NCI-H2029 (cell line): ENCODE results near the gene HGF.

Experiments used
- DNase-seq: peaks from one replicate; lab custom pipeline; 2025; lab: John Stamatoyannopoulos, UW

HGF gene

DNA sequence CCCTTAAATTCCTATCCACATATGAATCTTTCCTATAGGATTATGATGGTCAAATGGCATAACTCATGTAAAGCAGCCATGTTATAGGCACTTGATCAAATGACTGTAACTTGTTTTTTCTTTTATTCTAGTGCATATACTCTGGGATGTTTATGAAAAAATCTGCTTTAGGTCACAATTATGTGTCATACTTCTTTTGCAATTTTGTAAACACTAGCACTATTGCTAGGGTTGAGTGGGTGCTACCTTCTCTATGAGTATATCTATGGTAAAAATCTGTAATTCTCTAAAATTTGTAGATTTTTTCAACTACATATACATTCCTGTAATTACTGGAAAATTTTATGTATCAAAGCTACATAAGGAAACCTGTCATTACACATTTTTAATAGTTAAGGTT is 50.0 kb downstream of the HGF start:
- DNase-seq: no peak

DNA sequence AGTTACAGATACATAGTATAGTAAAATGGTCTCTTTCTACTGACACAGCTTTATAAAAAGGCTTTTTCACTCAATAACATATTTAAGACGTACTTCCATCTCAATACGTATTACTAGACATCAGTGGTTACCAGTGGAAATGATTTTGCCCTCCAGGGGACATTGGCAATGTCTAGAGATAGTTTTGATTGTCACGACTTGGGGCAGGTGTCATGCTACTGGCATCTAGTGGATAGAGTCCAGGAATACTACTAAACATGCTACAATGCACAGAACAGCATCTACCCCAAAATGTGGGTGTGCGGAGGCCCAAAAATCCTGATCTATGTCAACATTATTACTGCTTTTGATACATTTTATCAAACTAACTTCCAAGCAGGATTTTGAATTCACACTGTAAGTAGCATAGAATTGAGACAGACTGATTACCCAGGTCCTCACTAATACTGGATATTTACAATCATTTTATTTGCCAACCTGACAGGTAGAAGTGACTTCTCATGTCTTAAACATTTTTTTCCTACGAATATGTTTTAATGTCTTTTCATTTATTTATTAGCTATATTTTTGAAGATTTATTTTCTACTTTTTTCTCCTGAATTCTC is 53.8 kb downstream of the HGF start:
- DNase-seq: no peak

- DNase-seq: no peak
Measured at GRCh38 chr7:81714306-81714705, 55.5 kb downstream of the HGF start.

DNA sequence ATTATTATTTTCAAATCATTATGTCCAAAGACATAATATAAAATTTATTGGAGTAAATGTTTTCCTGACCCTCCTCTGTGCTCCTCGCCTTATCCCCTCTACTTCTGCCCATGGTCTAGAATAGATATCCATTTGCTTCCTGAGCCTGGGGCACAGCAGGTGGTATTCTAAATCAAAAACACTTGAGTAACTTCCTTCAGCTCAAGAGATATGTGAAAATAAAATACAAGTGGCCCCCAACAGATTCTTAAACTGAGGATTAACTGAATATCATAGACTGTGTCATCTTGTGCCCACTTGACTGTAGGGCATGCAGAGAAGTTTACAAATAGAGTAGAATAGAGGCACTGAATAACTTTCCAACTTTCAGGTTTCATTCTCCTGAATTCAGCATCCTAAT is 59.1 kb downstream of the HGF start:
- no peak for DNase-seq

DNA sequence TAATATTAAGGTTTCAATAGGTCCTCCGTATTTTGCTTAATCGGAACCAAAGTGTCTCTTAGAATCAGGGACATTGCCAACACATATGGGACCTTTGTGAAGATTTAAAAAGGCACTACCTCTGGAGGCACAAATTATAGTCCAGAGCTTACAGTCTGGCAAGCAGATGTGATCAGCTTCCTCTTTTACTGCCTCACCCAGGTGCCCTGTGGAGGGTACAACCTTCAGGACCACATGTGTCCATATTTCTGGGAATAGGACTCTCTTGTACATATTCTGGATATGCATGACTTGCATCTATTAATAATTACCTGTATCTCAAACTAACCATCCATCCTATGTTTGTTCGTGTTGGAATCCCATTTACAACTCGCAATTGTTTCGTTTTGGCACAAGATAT is 60.0 kb downstream of the HGF start:
- DNase-seq: no peak

DNA sequence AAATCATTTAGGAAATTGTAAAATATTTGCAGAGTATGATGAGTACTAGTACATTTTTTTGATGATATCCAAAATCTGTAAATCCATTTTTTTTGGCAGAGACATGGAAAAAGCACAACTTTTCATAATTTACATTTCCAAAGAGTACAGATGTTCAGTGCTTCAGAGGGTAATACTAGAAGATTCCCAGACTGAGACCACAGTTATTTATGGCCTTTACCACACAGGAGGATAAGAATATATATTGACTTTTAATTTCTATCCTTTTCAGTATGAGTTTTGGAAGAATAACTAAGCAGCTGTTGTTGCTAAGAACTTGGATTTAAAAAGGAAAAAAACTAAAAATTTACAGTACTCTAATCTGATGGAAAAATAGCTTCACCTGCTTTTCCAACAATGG is 61.9 kb downstream of the HGF start:
- no peak for DNase-seq

- DNase-seq: no peak
Measured at GRCh38 chr7:81707196-81707595, 62.7 kb downstream of the HGF start.

- no peak for DNase-seq
Measured at GRCh38 chr7:81705206-81705605, 64.6 kb downstream of the HGF start.

DNA sequence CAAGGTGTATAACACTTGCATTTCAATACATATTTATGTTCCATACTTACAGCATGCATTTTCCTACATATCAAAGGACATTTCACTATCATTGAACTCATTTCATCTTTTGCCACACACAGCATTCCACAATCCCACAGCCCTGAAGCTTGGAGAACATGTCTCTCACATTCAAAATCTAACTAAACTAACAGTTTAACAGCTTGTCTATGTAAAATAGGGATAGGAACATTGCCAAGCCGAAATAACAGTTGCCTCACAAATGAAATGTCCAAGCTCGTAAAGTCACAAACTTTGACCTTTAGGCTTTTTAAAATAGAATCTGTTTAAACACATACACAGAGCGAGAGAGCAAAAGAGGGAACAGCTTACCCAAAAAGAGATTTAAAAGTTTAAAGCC is 65.3 kb downstream of the HGF start:
- DNase-seq: no peak

GRCh38 chr7:81698965-81699364 is 70.9 kb downstream of the HGF start:
- no peak for DNase-seq

DNA sequence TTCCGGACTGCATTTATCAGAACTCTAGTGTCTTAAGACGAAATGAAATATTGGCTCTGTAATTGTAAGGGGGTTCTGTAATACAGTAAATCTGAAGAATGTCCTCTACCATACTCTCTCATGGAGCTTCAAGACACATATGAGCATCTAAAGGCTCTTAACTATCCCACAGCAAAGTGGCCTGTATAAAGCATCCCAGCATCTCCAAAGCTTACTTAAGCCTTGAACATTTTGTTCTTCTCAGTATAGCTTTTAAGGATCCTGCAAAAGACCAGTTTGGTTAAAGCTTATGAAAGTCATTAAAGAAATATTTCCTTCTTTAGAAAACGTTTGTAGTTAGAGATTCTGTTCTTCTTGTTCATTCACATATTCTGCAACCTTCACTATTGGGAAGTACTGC is 75.1 kb downstream of the HGF start:
- DNase-seq: no peak

DNA sequence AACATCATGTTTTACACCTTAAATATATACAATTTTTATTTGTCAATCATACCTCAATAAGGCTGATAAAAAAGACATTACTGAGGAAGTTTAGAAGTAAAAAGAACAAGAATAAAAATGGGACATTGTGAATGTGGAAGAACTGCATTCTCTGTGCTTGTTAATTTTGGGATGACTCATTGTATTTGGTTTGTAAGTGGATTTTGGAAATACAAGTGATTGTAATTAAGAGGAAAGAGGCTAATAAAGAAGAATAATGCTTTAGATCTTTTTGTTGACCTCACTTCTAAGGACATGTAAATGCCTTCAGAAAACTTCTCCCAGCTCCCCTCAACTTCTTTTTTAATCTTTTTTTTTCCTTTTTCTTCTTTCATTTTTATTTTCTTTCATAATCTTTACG is 76.0 kb downstream of the HGF start:
- DNase-seq: no peak

DNA sequence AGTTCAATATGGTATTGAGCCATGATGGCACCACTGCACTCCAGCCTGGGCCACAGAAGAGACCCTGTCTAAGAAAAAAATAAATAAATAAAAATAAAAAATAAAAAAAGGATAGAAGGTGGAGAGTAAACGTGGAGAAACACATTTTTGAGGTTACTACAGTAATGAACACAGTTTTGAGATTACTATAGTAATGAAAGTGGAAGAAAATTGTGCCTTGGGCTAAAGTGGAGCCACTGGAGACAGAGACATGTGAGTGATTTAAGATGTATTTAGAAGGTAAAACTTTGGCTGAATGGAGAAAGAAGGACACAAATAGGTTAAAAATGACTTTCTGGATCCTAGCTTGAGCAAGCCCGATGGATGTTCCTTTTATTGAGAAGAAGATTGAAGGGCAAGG is 76.8 kb downstream of the HGF start:
- DNase-seq: no peak

GRCh38 chr7:81692146-81692905 is 77.5 kb downstream of the HGF start:
- DNase-seq: no peak

- DNase-seq: no peak
Measured at GRCh38 chr7:81691199-81691821, 78.5 kb downstream of the HGF start.

GRCh38 chr7:81690688-81691087 is 79.2 kb downstream of the HGF start:
- no peak for DNase-seq

- DNase-seq: no peak
Measured at GRCh38 chr7:81690251-81690650, 79.6 kb downstream of the HGF start.

GRCh38 chr7:81688622-81689411 is 81.0 kb downstream of the HGF start:
- DNase-seq: no peak

DNA sequence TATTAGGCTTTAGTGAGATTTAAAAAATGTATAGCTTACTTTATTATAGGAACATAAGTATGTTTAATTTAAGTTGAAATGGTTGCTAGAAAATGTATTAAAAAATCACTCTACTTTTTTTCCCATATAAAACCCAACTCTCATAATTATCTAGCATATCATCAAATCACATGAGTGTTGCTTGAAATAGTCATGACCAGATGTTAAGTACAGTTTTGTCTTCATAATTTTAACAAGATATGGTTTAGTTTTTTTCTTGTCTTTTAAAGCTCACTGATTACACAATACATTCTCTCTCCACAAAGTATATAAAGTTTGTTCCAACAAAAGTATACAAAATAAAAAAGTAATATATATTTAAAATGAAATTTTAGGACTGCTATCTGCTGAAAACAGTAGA is 82.8 kb downstream of the HGF start:
- DNase-seq: no peak

GRCh38 chr7:81685270-81685868 is 84.5 kb downstream of the HGF start:
- no peak for DNase-seq

GRCh38 chr7:81684514-81685269 is 85.2 kb downstream of the HGF start:
- DNase-seq: peak; percentile 68

DNA sequence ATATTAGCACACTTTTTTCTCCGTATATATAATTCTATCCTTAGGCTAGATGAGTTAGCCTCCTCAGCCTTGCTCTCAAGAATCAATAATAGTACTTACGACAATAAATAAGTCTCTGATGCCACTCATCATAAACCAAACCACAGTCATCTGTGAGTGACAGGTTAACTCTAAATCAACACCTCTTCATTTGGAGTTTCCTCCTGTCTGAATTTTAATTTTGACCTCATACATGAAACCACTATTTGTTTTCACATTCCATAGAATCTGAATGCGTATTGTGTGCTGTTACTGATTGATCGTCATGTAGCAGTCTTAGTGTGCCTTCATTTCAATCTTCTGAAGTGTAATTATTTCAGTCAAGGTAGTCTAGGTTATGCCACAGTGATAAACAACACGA is 85.8 kb downstream of the HGF start:
- DNase-seq: no peak
